ENCODE results near the gene PLA2G2F.
"Not testable (repeated sequence)": the region's sequence is repeated elsewhere in the genome, so short reads cannot be mapped to it uniquely, and the experiment has no call there.

PLA2G2F gene

GRCh38 chr1:20114021-20114648 is 25.0 kb upstream of the PLA2G2F start:
- no peak for DNase-seq (ENCODE audit: low read depth)

GRCh38 chr1:20115479-20115878 is 23.6 kb upstream of the PLA2G2F start:
- no peak for DNase-seq (ENCODE audit: low read depth)

GRCh38 chr1:20115916-20116315 is 23.2 kb upstream of the PLA2G2F start:
- DNase-seq (ENCODE audit: low read depth), result no peak

- no peak for DNase-seq (ENCODE audit: low read depth)
Observed at GRCh38 chr1:20117236-20117635, 21.9 kb upstream of the PLA2G2F start.

GRCh38 chr1:20119347-20119746 is 19.8 kb upstream of the PLA2G2F start, which contains the start of gene PLA2G2D:
Gene PLA2G2D, minus strand, starts transcription at chr1:20119536. Its CDS starts 38 bp downstream, at chr1:20119498.
- no peak for DNase-seq (ENCODE audit: low read depth)

- no peak for DNase-seq (ENCODE audit: low read depth)
Observed at GRCh38 chr1:20120796-20121195, 18.3 kb upstream of the PLA2G2F start.

- no peak for DNase-seq (ENCODE audit: low read depth)
Observed at GRCh38 chr1:20123722-20124455, 15.2 kb upstream of the PLA2G2F start.

- no peak for DNase-seq (ENCODE audit: low read depth)
Observed at GRCh38 chr1:20124456-20125057, 14.6 kb upstream of the PLA2G2F start.

- no peak for DNase-seq (ENCODE audit: low read depth)
Observed at GRCh38 chr1:20125100-20125499, 14.0 kb upstream of the PLA2G2F start.

- no peak for DNase-seq (ENCODE audit: low read depth)
Observed at GRCh38 chr1:20126041-20126805, 12.9 kb upstream of the PLA2G2F start.

- DNase-seq (ENCODE audit: low read depth), result no peak
Observed at GRCh38 chr1:20126806-20127440, 12.2 kb upstream of the PLA2G2F start.

GRCh38 chr1:20130518-20130917 is 8.6 kb upstream of the PLA2G2F start:
- DNase-seq (ENCODE audit: low read depth), result not testable (repeated sequence)

- DNase-seq (ENCODE audit: low read depth), result no peak
Observed at GRCh38 chr1:20134995-20135394, 4.1 kb upstream of the PLA2G2F start.

- no peak for DNase-seq (ENCODE audit: low read depth)
Observed at GRCh38 chr1:20136249-20136648, 2.9 kb upstream of the PLA2G2F start.

- no peak for DNase-seq (ENCODE audit: low read depth)
Observed at GRCh38 chr1:20137055-20137454, 2.1 kb upstream of the PLA2G2F start.

- DNase-seq (ENCODE audit: low read depth), result no peak
Observed at GRCh38 chr1:20137604-20138003, 1.5 kb upstream of the PLA2G2F start.

- DNase-seq (ENCODE audit: low read depth), result no peak
Observed at GRCh38 chr1:20138346-20138745, 777 bp upstream of the PLA2G2F start.

GRCh38 chr1:20139776-20140612 is 871 bp downstream of the PLA2G2F start:
- DNase-seq (ENCODE audit: low read depth), result no peak

- no peak for DNase-seq (ENCODE audit: low read depth)
Observed at GRCh38 chr1:20141001-20141400, 1.9 kb downstream of the PLA2G2F start.

- no peak for DNase-seq (ENCODE audit: low read depth)
Observed at GRCh38 chr1:20141466-20141865, 2.3 kb downstream of the PLA2G2F start.

All from activated T-helper 9 cell treated with anti-CD3 and anti-CD28 coated beads, Interleukin-2, amount 50 U/mL, for 16 hours (primary cell).